ENCODE measurements around the gene OR5T3. TPM values are rescaled to one million over a fixed set of nuclear protein-coding genes. Genes with fewer than 3 reads are reported as not detected.

The OR5T3 gene
- total RNA-seq, 3 donors from 2014 or later: not detected

- TF ChIP-seq CTCF (IDR thresholded peaks at IDR 0.05): no peak
- DNase-seq (no peak), ATAC-seq (no peak)
- Histone ChIP-seq H3K9me3 (no peaks in the 10 kb centered on the region), H3K4me1 (ENCODE audit: low read depth) (no peaks in the 10 kb centered on the region), H3K36me3 (ENCODE audit: low read depth) (no peaks in the 10 kb centered on the region), H3K4me3 (no peak within 1 kb of the TSS)
- intact Hi-C loops (cut with DNase I, micrococcal nuclease): no loop called here
Observed at GRCh38 chr11:56273854-56274253, 21.8 kb downstream of the OR5T3 start, which contains the start of gene OR5T1. Gene OR5T1 (plus strand): TSS chr11:56274154. CDS start chr11:56275639, 1,485 bp downstream.

- no peak for ATAC-seq
- TF ChIP-seq CTCF (IDR thresholded peaks at IDR 0.05): no peak
- Histone ChIP-seq H3K9me3 (no peaks in the 10 kb centered on the region), H3K36me3 (ENCODE audit: low read depth) (no peaks in the 10 kb centered on the region), H3K4me1 (ENCODE audit: low read depth) (no peaks in the 10 kb centered on the region), H3K4me3 (no peak within 1 kb of the TSS)
- DNase-seq: no peak
- intact Hi-C loops (cut with DNase I, micrococcal nuclease): no loop called here
Observed at GRCh38 chr11:56292154-56292553, 40.1 kb downstream of the OR5T3 start, which contains the start of gene OR8H1. Gene OR8H1 (minus strand): TSS chr11:56292254. CDS start chr11:56291062, 1,192 bp downstream.

- DNase-seq: no peak
- no peaks in the 10 kb centered on the region for H3K4me1 ChIP-seq (ENCODE audit: low read depth)
- no peak for ATAC-seq
- no peak for TF ChIP-seq CTCF (IDR thresholded peaks at IDR 0.05)
- intact Hi-C loops (cut with DNase I, micrococcal nuclease): no loop called here
- no peaks in the 10 kb centered on the region for H3K9me3 ChIP-seq
- H3K36me3 ChIP-seq (ENCODE audit: low read depth): no peaks in the 10 kb centered on the region
- H3K4me3 ChIP-seq: no peak overlapping the region
Observed at GRCh38 chr11:56296898-56297297, 44.8 kb downstream of the OR5T3 start.

Other genes starting within 250 kb of the OR5T3 start
- gene OR5AS1, start 224.6 kb upstream of the OR5T3 start, total RNA-seq: not detected
- gene OR8I2, start 158.9 kb upstream of the OR5T3 start, total RNA-seq: not detected
- gene OR8H2, start 148.6 kb upstream of the OR5T3 start, total RNA-seq: not detected
- gene OR8H3, start 129.9 kb upstream of the OR5T3 start, total RNA-seq: not detected
- not detected for gene OR8J3, start 112.1 kb upstream of the OR5T3 start, total RNA-seq
- not detected for gene OR8K5, start 91.9 kb upstream of the OR5T3 start, total RNA-seq
- not detected for gene OR5J2, start 75.6 kb upstream of the OR5T3 start, total RNA-seq
- not detected for gene OR5T2, start 18.0 kb upstream of the OR5T3 start, total RNA-seq
- not detected for gene OR5T1, start 21.9 kb downstream of the OR5T3 start, total RNA-seq
- gene OR8H1, start 40.0 kb downstream of the OR5T3 start, total RNA-seq: not detected
- not detected for gene OR8K3, start 62.9 kb downstream of the OR5T3 start, total RNA-seq
- gene OR8K1, start 93.8 kb downstream of the OR5T3 start, total RNA-seq: not detected
- gene OR8J1, start 102.0 kb downstream of the OR5T3 start, total RNA-seq: not detected
- gene OR8U1, start 123.4 kb downstream of the OR5T3 start, total RNA-seq: not detected
- not detected for gene OR5AL1, start 160.4 kb downstream of the OR5T3 start, total RNA-seq
- not detected for gene OR5M3, start 221.1 kb downstream of the OR5T3 start, total RNA-seq
- gene OR5M8, start 239.1 kb downstream of the OR5T3 start, total RNA-seq: not detected

Measured in mucosa of descending colon (tissue), 3 donors.